ENCODE results near the gene CMIP.

- TF ChIP-seq CTCF (IDR thresholded peaks at IDR 0.05; ENCODE audit: insufficient read depth, low read length, poor library complexity, severe bottlenecking): no peak
- TF ChIP-seq EZH2phosphoT487 (conservative IDR thresholded peaks at IDR 0.05; ENCODE audit: low read length): no peak
Observed at GRCh38 chr16:81611721-81612120, 167.1 kb downstream of the CMIP start.
